ENCODE data around the gene LRRN4. TPM values are rescaled to one million over a fixed set of nuclear protein-coding genes. Genes with fewer than 3 reads are reported as not detected.
"Not testable (repeated sequence)": the region's sequence is repeated elsewhere in the genome, so short reads cannot be mapped to it uniquely, and the experiment has no call there.

The LRRN4 gene
- total RNA-seq, 6 experiments from 2014 or later: 0.09 to 0.10 TPM; not detected in 4

- Mint-ChIP-seq H3K27ac (no peak overlapping the region), H3K9me3 (no peaks in the 10 kb centered on the region), H3K4me3 (no peak overlapping the region), H3K27me3 (ENCODE audit: insufficient read depth) (peaks cover 26% of the 10 kb centered on the region), H3K4me1 (ENCODE audit: low read depth) (peaks cover 22% of the 10 kb centered on the region), H3K36me3 (ENCODE audit: low read depth) (no peaks in the 10 kb centered on the region)
- DNase-seq: no peak
- no peak for TF ChIP-seq CTCF (IDR thresholded peaks at IDR 0.05)
Measured at GRCh38 chr20:6055161-6055783, 1.4 kb upstream of the LRRN4 start.

GRCh38 chr20:6054689-6055051 is 810 bp upstream of the LRRN4 start:
- not testable (repeated sequence) for H3K36me3 Mint-ChIP-seq (ENCODE audit: low read depth); H3K9me3 Mint-ChIP-seq; H3K27ac Mint-ChIP-seq; DNase-seq; H3K4me3 Mint-ChIP-seq
- Mint-ChIP-seq H3K27me3 (ENCODE audit: insufficient read depth) (peaks cover 22% of the 10 kb centered on the region), H3K4me1 (ENCODE audit: low read depth) (peaks cover 22% of the 10 kb centered on the region)

- TF ChIP-seq CTCF (IDR thresholded peaks at IDR 0.05): no peak
- Mint-ChIP-seq H3K4me3 (peak overlapping the region; percentile 14), H3K27me3 (ENCODE audit: insufficient read depth) (peaks cover 20% of the 10 kb centered on the region), H3K4me1 (ENCODE audit: low read depth) (peaks cover 22% of the 10 kb centered on the region), H3K9me3 (no peaks in the 10 kb centered on the region), H3K27ac (no peak overlapping the region), H3K36me3 (ENCODE audit: low read depth) (no peaks in the 10 kb centered on the region)
- DNase-seq: no peak
Measured at GRCh38 chr20:6053064-6053775, 640 bp downstream of the LRRN4 start.

- H3K27ac Mint-ChIP-seq: no peak overlapping the region
- H3K4me3 Mint-ChIP-seq: peak overlapping the region; percentile 50
- no peaks in the 10 kb centered on the region for H3K9me3 Mint-ChIP-seq
- TF ChIP-seq CTCF (IDR thresholded peaks at IDR 0.05): no peak
- DNase-seq: no peak
- peaks cover 14% of the 10 kb centered on the region for H3K27me3 Mint-ChIP-seq (ENCODE audit: insufficient read depth)
- no peaks in the 10 kb centered on the region for H3K36me3 Mint-ChIP-seq (ENCODE audit: low read depth)
- peaks cover 22% of the 10 kb centered on the region for H3K4me1 Mint-ChIP-seq (ENCODE audit: low read depth)
Measured at GRCh38 chr20:6051505-6051904, 2.4 kb downstream of the LRRN4 start.

GRCh38 chr20:6048391-6048790 is 5.5 kb downstream of the LRRN4 start:
- Mint-ChIP-seq H3K4me1 (ENCODE audit: low read depth) (peaks cover 7% of the 10 kb centered on the region; the same call in 1 of the 2 replicates), H3K9me3 (no peaks in the 10 kb centered on the region), H3K27me3 (ENCODE audit: insufficient read depth) (peaks cover 12% of the 10 kb centered on the region), H3K4me3 (no peak overlapping the region), H3K27ac (no peak overlapping the region), H3K36me3 (ENCODE audit: low read depth) (0 out of 2 replicates have a peak, but pooled peaks cover 5% of the 10 kb centered on the region)
- DNase-seq: no peak
- no peak for TF ChIP-seq CTCF (IDR thresholded peaks at IDR 0.05)

GRCh38 chr20:6046432-6046831 is 7.4 kb downstream of the LRRN4 start:
- no peak overlapping the region for H3K4me3 Mint-ChIP-seq
- no peak for DNase-seq
- H3K4me1 Mint-ChIP-seq (ENCODE audit: low read depth): no peaks in the 10 kb centered on the region
- H3K9me3 Mint-ChIP-seq: no peaks in the 10 kb centered on the region
- no peak overlapping the region for H3K27ac Mint-ChIP-seq
- peaks cover 13% of the 10 kb centered on the region; the same call in 1 of the 2 replicates for H3K36me3 Mint-ChIP-seq (ENCODE audit: low read depth)
- peaks cover 10% of the 10 kb centered on the region for H3K27me3 Mint-ChIP-seq (ENCODE audit: insufficient read depth)
- TF ChIP-seq CTCF (IDR thresholded peaks at IDR 0.05): no peak

All from HFFc6 (cell line).